Stimulated activated CD4-positive, alpha-beta T cell treated with anti-CD3 and anti-CD28 coated beads, Interleukin-15, amount 100 ng/mL, for 48 hours (primary cell): ENCODE data around the gene CSMD2.

Experiments used
- DNase-seq, 2 donors: peaks; one replicate each; pipeline ENCODE4 v3.0.0-alpha.2; 2020; ENCODE audit warnings: low read depth in 2 of 2

CSMD2 gene

GRCh38 chr1:34002810-34003209 is 162.2 kb downstream of the CSMD2 start:
- no peak for DNase-seq

GRCh38 chr1:33997127-33998036 is 167.6 kb downstream of the CSMD2 start:
- DNase-seq: no peak

- DNase-seq: no peak
These were observed 168.7 kb downstream of the CSMD2 start for GRCh38 chr1:33996281-33996680.

- DNase-seq: no peak
These were observed 171.7 kb downstream of the CSMD2 start for GRCh38 chr1:33993301-33993700.

- no peak for DNase-seq
These were observed 174.7 kb downstream of the CSMD2 start for GRCh38 chr1:33990281-33990680.

GRCh38 chr1:33988161-33988560 is 176.9 kb downstream of the CSMD2 start:
- no peak for DNase-seq

GRCh38 chr1:33986390-33987095 is 178.5 kb downstream of the CSMD2 start:
- no peak for DNase-seq

- no peak for DNase-seq
These were observed 179.4 kb downstream of the CSMD2 start for GRCh38 chr1:33985656-33986055.

GRCh38 chr1:33984906-33985565 is 180.0 kb downstream of the CSMD2 start:
- no peak for DNase-seq

GRCh38 chr1:33982419-33982818 is 182.6 kb downstream of the CSMD2 start:
- no peak for DNase-seq

GRCh38 chr1:33979341-33979740 is 185.7 kb downstream of the CSMD2 start:
- no peak for DNase-seq

- no peak for DNase-seq
These were observed 189.1 kb downstream of the CSMD2 start for GRCh38 chr1:33975961-33976360.

- DNase-seq: no peak
These were observed 191.1 kb downstream of the CSMD2 start for GRCh38 chr1:33973799-33974545.

- DNase-seq: no peak
These were observed 192.2 kb downstream of the CSMD2 start for GRCh38 chr1:33972676-33973395.

- DNase-seq: no peak
These were observed 193.1 kb downstream of the CSMD2 start for GRCh38 chr1:33971913-33972312.

- DNase-seq: no peak
These were observed 193.9 kb downstream of the CSMD2 start for GRCh38 chr1:33971018-33971710.

- no peak for DNase-seq
These were observed 194.7 kb downstream of the CSMD2 start for GRCh38 chr1:33970148-33970825.

- DNase-seq: no peak
These were observed 198.5 kb downstream of the CSMD2 start for GRCh38 chr1:33966346-33967141.

- no peak for DNase-seq
These were observed 199.9 kb downstream of the CSMD2 start for GRCh38 chr1:33965086-33965485.
